HG03159 (cell line): ENCODE data around the gene NKD1.
A peak's percentile ranks its signal among the peaks of the same experiment; 100 is the strongest.

Experiments
- ATAC-seq: cut with Tn5 transposase; IDR thresholded peaks from one replicate; pipeline ENCODE4 v1.9.1; 2021; ENCODE audit warnings: mild to moderate bottlenecking, moderate library complexity; ENCODE audit not compliant: unreplicated experiment

NKD1 gene

GRCh38 chr16:50640391-50640790 lies 92.2 kb downstream of the NKD1 start:
- no peak for ATAC-seq

GRCh38 chr16:50640919-50641817 lies 93.0 kb downstream of the NKD1 start:
- ATAC-seq = no peak

DNA sequence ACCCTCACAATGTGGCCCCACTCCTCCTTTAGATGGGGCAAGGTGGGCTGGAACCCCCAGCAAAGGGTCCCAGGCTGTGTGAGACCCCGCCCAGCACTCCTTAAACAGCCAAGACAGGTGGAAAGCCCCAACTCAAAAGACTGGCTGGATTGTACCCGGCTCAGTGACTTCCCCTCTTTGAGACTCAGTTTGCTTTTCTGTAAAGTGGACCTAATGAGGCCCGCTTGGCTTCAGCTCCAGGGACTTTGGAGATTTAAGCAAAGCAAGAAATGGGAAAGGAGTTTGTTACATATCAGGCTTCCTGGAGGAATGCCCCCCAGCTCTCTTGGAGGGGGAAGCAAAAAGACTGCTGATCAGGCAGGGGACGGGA lies 93.6 kb downstream of the NKD1 start:
- no peak for ATAC-seq

DNA sequence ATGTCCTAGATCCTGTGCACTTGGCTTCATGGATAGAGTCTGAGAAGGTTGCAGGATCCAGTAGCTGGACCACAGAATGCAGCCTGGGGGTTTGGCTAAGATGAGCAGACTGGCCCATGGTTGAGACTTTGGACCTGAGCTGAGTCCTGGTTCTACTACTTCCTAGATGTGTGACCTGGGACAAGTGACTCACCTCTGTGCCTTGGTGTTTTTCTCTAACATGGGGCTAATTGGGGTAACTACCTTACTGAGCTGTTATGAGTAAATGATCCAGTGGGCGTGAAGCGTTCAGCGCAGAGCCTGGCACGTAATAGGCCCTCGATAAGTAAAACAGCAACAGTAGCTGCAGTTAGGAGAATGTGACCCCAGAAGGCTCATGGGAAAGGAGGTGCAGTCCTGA lies 94.2 kb downstream of the NKD1 start:
- ATAC-seq = no peak

- ATAC-seq = no peak
Measured at GRCh38 chr16:50643192-50643591, 95.0 kb downstream of the NKD1 start.

- ATAC-seq = no peak
Measured at GRCh38 chr16:50644245-50644644, 96.0 kb downstream of the NKD1 start.

GRCh38 chr16:50644729-50645128 lies 96.5 kb downstream of the NKD1 start:
- no peak for ATAC-seq

DNA sequence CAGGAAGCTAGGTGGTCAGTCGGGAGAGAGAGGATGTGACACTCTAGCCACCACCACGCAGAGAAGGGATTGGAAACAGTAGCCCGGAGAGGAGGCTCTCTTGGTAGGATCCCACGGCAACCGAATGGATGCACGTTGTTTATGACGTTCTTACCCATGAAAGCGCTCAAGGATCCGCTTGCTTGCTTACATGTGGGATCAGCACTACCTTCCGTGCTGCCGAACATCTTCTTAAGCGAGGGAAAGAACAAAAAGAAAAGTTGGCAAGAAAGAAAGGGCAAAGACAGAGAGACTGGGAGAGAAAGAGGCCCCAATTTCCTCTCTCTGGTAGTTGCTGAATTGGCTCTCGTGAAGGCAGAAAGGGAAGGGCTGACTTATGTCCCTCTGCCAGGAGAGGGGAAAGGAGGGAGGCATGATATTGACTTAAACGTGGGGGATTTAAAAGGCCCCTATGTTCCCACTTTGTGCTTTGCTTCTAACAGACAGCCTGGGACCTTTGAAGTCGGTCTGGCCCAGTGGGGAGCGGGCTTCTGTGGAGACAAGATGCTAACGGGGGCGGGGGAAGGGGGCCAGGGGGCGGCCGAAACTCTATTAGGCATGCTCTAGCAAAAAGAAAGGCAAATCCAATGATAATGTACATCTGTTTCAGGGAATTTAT lies 97.5 kb downstream of the NKD1 start:
- ATAC-seq = no peak

- no peak for ATAC-seq
Measured at GRCh38 chr16:50646345-50646744, 98.1 kb downstream of the NKD1 start.

GRCh38 chr16:50651835-50652438 lies 103.7 kb downstream of the NKD1 start:
- ATAC-seq = no peak

- no peak for ATAC-seq
Measured at GRCh38 chr16:50652836-50653425, 104.7 kb downstream of the NKD1 start.

GRCh38 chr16:50653633-50654519 lies 105.7 kb downstream of the NKD1 start:
- no peak for ATAC-seq

DNA sequence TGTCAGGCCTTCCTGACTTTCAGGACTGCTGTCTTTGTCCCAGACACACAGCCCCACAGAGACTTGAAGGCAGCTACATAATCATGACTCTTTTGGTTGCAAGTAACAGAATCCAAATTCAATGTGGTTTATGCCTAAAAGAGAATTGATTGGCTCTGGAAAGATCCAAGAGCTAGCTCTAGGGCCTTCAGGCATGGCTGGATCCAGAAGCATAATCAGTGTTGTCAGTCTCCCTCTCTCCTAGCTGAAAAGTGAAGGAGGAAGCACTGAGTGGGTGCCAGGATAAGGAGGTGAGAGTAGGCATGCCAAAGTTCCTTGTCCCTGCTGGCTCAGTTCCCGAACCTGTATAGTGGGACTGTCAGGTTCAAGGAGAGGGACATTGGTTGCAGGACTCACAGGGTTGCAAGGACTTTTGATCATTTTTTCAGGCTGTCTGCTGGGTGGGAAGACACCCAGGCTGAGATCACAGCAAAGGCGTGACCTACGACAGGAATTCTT lies 107.4 kb downstream of the NKD1 start:
- ATAC-seq = no peak

DNA sequence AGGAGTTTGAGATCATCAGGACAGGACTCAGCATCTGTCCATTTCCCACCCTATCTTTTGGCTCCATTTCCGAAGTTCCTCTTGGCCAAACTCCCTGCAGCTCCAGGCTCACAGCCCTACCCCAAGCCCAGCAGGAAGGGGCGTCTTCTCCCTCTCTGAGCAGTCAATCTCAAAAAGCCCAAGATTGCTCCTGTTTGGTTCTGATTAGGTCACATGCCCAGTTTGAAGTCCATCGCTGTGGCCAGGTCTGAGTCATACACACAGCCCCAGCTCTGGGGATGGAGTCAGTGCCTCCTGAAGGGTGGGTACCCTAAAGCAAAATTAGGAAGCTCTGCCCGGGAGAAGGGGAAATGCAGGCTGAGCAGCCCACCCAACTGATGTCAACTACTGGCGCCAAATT lies 109.0 kb downstream of the NKD1 start:
- ATAC-seq = no peak

DNA sequence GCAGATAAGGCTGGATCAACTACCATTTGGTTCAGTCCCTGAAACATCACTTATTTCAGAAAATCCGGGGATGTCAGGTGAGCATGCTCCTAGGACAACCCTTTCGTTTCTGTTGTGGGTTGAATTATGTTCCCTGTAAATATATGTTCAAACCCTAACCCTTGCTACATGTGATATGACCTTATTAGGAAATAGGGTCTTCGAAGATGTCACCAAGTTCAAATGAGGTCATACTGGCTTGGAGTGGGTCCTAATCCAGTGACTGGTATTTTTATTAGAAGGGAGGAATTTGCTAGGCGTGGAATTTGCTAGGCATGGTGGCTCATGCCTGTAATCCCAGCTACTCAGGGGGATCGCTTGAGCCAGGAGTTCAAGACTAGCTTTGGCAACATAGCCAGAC lies 111.6 kb downstream of the NKD1 start:
- no peak for ATAC-seq

- ATAC-seq = no peak
Measured at GRCh38 chr16:50662306-50662940, 114.2 kb downstream of the NKD1 start.

- ATAC-seq = no peak
Measured at GRCh38 chr16:50664270-50664669, 116.1 kb downstream of the NKD1 start.

DNA sequence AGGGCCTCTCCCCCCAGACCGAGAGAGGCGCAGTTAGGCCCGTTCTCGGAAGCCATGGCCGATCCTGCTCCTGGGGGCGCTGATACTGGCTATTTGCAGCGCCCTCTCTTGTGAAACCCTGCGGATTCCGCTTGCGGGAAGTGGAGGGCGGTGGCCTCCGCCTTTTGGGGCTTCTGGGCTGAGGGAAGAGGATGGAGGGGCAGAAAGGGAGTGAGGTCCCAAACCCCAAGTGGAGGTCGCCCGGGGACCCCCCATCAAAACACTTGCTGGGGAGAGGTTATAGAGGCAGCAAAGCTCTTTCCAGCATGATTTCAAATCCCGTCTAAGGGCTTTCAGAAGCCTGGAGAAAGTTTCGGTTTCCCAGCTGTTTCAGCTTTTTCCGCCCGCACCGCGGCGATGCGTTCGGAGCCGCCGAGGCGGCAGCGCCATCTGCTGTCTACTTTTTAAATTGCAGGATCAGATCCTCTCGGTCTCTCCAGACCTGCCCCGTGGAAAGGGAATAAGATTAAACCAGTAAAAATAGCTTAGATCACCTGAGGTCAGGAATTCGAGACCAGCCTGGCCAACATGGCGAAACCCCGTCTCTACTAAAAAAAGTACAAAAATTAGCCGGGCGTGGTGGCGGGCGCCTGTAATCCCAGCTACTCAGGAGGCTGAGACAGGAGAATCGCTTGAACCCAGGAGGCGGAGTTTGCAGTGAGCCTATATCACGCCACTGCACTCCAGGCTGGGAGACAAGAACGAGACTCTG lies 117.1 kb downstream of the NKD1 start:
- peak; percentile 42 for ATAC-seq
